Measurements from ENCODE around the gene APPBP2. TPM values are rescaled to one million over a fixed set of nuclear protein-coding genes. Genes with fewer than 3 reads are reported as not detected.

APPBP2 gene
- total RNA-seq, 1 donor from 2014 or later: 51.7 TPM

GRCh38 chr17:60562421-60562820 is 36.4 kb upstream of the APPBP2 start:
- TF ChIP-seq CTCF (IDR thresholded peaks at IDR 0.05): no peak
- H3K9me3 Mint-ChIP-seq (ENCODE audit: unreplicated experiment): no peaks in the 10 kb centered on the region
- H3K4me3 Mint-ChIP-seq (ENCODE audit: unreplicated experiment): no peak overlapping the region
- peaks cover 2% of the 10 kb centered on the region for H3K27me3 Mint-ChIP-seq (ENCODE audit: unreplicated experiment)
- no peaks in the 10 kb centered on the region for H3K36me3 Mint-ChIP-seq (ENCODE audit: unreplicated experiment)
- H3K27ac Mint-ChIP-seq (ENCODE audit: unreplicated experiment): no peak overlapping the region
- no peak for DNase-seq (ENCODE audit: extremely low spot score, unreplicated experiment)
- no peaks in the 10 kb centered on the region for H3K4me1 Mint-ChIP-seq (ENCODE audit: unreplicated experiment)

- no peaks in the 10 kb centered on the region for H3K9me3 Mint-ChIP-seq (ENCODE audit: unreplicated experiment)
- no peak overlapping the region for H3K4me3 Mint-ChIP-seq (ENCODE audit: unreplicated experiment)
- H3K36me3 Mint-ChIP-seq (ENCODE audit: unreplicated experiment): no peaks in the 10 kb centered on the region
- DNase-seq (ENCODE audit: extremely low spot score, unreplicated experiment): no peak
- H3K27ac Mint-ChIP-seq (ENCODE audit: unreplicated experiment): no peak overlapping the region
- TF ChIP-seq CTCF (IDR thresholded peaks at IDR 0.05): no peak
- peaks cover 2% of the 10 kb centered on the region for H3K27me3 Mint-ChIP-seq (ENCODE audit: unreplicated experiment)
- peaks cover 2% of the 10 kb centered on the region for H3K4me1 Mint-ChIP-seq (ENCODE audit: unreplicated experiment)
Measured at GRCh38 chr17:60560860-60561257, 34.8 kb upstream of the APPBP2 start.

- no peak overlapping the region for H3K4me3 Mint-ChIP-seq (ENCODE audit: unreplicated experiment)
- TF ChIP-seq CTCF (IDR thresholded peaks at IDR 0.05): no peak
- H3K36me3 Mint-ChIP-seq (ENCODE audit: unreplicated experiment): no peaks in the 10 kb centered on the region
- H3K9me3 Mint-ChIP-seq (ENCODE audit: unreplicated experiment): no peaks in the 10 kb centered on the region
- peaks cover 3% of the 10 kb centered on the region for H3K4me1 Mint-ChIP-seq (ENCODE audit: unreplicated experiment)
- no peak for DNase-seq (ENCODE audit: extremely low spot score, unreplicated experiment)
- H3K27me3 Mint-ChIP-seq (ENCODE audit: unreplicated experiment): peaks cover 2% of the 10 kb centered on the region
- H3K27ac Mint-ChIP-seq (ENCODE audit: unreplicated experiment): no peak overlapping the region
Measured at GRCh38 chr17:60559995-60560859, 34.2 kb upstream of the APPBP2 start.

GRCh38 chr17:60559659-60559994 is 33.6 kb upstream of the APPBP2 start:
- Mint-ChIP-seq H3K27me3 (ENCODE audit: unreplicated experiment) (peaks cover 2% of the 10 kb centered on the region), H3K36me3 (ENCODE audit: unreplicated experiment) (no peaks in the 10 kb centered on the region), H3K9me3 (ENCODE audit: unreplicated experiment) (no peaks in the 10 kb centered on the region), H3K27ac (ENCODE audit: unreplicated experiment) (no peak overlapping the region), H3K4me1 (ENCODE audit: unreplicated experiment) (peaks cover 7% of the 10 kb centered on the region), H3K4me3 (ENCODE audit: unreplicated experiment) (no peak overlapping the region)
- TF ChIP-seq CTCF (IDR thresholded peaks at IDR 0.05): no peak
- no peak for DNase-seq (ENCODE audit: extremely low spot score, unreplicated experiment)

- Mint-ChIP-seq H3K27ac (ENCODE audit: unreplicated experiment) (no peak overlapping the region), H3K4me1 (ENCODE audit: unreplicated experiment) (peaks cover 12% of the 10 kb centered on the region), H3K9me3 (ENCODE audit: unreplicated experiment) (no peaks in the 10 kb centered on the region), H3K4me3 (ENCODE audit: unreplicated experiment) (no peak overlapping the region), H3K36me3 (ENCODE audit: unreplicated experiment) (no peaks in the 10 kb centered on the region), H3K27me3 (ENCODE audit: unreplicated experiment) (peaks cover 1% of the 10 kb centered on the region)
- no peak for TF ChIP-seq CTCF (IDR thresholded peaks at IDR 0.05)
- no peak for DNase-seq (ENCODE audit: extremely low spot score, unreplicated experiment)
Measured at GRCh38 chr17:60557805-60558204, 31.8 kb upstream of the APPBP2 start.
